ENCODE results near the gene MAFF. TPM values are rescaled to one million over a fixed set of nuclear protein-coding genes. Genes with fewer than 3 reads are reported as not detected.
A peak's percentile ranks its signal among the peaks of the same experiment; 100 is the strongest.

MAFF gene
- total and polyA plus RNA-seq, 2 donors from 2014 or later: 2.2 to 23.4 TPM

DNA sequence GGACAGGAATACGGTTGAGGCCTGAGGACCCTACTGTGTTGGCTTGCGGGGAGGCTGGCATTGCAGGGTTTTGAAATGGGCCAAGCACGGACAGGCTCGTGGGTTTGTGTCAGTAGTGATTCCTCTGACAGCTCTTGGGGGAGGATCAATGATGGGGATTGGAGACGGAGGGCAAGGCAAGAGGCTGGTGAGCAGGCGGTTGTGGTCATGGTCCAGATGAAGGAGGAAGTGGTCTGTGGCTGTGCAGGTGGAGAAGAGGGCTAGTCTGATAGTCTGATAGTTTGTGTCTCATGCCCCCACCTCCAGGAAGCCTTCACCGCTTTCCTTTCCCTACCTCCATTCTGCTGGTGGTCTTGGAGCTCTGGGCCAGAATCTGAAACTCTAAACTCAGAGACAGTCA lies 3.0 kb downstream of the MAFF start:
- Histone ChIP-seq H3K9me3 (ENCODE audit: control insufficient read depth in 2 of 3, insufficient read depth in 1 of 3, low read length in 3 of 3) (no peaks in the 10 kb centered on the region), H3K36me3 (ENCODE audit: control insufficient read depth in 2 of 3, insufficient read depth in 3 of 3, low read length in 3 of 3) (no peaks in the 10 kb centered on the region), H3K4me1 (ENCODE audit: control insufficient read depth in 2 of 3, insufficient read depth in 2 of 3, low read depth in 1 of 3, low read length in 3 of 3) (peaks cover 0 to 18% (median 0%) of the 10 kb centered on the region in 3 donors), H3K27me3 (ENCODE audit: control insufficient read depth, insufficient read depth, low read length) (no peaks in the 10 kb centered on the region), H3K4me3 (ENCODE audit: low read length in 3 of 3) (no peak overlapping the region), H3K9ac (ENCODE audit: low read length in 3 of 3) (no peak overlapping the region), H3K27ac (ENCODE audit: low read depth in 2 of 2, low read length in 2 of 2) (peak overlapping the region in 1 of 2 donors; percentile 52)
- DNase-seq (no peak), FAIRE-seq (no peak)
- no peak for TF ChIP-seq CTCF (IDR thresholded peaks at IDR 0.05; ENCODE audit: borderline replicate concordance, extremely low read depth, insufficient read depth)
- intact Hi-C loops (cut with DNase I): no loop called here

DNA sequence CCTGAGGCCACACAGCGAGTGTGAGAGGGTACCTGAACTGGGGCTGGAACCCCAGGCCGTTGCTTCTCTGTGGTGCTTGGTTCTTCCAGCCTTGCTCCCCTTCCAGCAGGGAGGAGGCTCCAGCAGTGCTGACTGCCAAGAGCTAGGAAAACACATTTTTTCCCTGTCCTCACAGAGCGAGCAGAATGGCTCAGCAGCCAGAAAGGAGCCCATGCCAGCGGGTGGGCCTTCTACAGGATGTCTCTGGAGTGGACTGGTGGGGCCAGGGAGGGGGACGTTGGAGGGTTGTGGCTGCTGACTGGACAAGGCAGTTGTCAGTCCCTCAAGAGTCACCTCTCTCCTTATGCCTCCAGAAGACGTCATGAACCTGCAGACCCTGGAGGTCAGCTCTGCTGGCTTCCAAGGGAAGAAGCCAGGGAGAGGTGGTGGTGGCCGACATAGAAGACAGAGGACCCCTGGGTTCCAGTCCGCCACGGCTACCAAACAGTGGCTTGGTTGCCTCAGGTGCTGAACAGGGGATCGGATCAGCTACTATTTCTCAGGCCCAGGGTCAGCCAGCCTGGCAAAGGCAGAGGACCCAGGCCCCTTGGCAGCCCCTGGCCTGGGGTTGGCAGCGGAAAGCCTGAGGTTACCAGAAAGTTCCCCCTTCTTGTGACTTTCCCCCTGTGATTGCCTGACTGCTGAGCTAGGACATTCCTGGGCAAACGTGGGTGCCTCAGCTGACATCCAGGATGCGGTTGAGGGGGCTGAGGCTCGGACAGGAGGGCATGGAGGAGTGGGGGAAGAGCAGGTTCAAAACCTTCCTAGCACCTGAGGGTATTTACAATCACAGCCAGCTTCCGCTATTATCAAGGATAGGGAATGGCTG lies 3.7 kb downstream of the MAFF start:
- Histone ChIP-seq H3K27me3 (ENCODE audit: control insufficient read depth, insufficient read depth, low read length) (no peaks in the 10 kb centered on the region), H3K9ac (ENCODE audit: low read length in 3 of 3) (no peak overlapping the region), H3K4me1 (ENCODE audit: control insufficient read depth in 2 of 3, insufficient read depth in 2 of 3, low read depth in 1 of 3, low read length in 3 of 3) (peaks cover 0 to 18% (median 0%) of the 10 kb centered on the region in 3 donors), H3K9me3 (ENCODE audit: control insufficient read depth in 2 of 3, insufficient read depth in 1 of 3, low read length in 3 of 3) (no peaks in the 10 kb centered on the region), H3K4me3 (ENCODE audit: low read length in 3 of 3) (no peak overlapping the region), H3K27ac (ENCODE audit: low read depth in 2 of 2, low read length in 2 of 2) (peak overlapping the region; percentile 3 to 10), H3K36me3 (ENCODE audit: control insufficient read depth in 2 of 3, insufficient read depth in 3 of 3, low read length in 3 of 3) (no peaks in the 10 kb centered on the region)
- intact Hi-C loops (cut with DNase I): no loop called here
- FAIRE-seq (no peak), DNase-seq (peak in 2 of 5 donors; percentile 55 to 90)
- TF ChIP-seq CTCF (IDR thresholded peaks at IDR 0.05; ENCODE audit: borderline replicate concordance, extremely low read depth, insufficient read depth): no peak

- H3K27ac ChIP-seq (ENCODE audit: low read depth in 2 of 2, low read length in 2 of 2): no peak overlapping the region
- intact Hi-C loops (cut with DNase I): no loop called here
- no peaks in the 10 kb centered on the region for H3K36me3 ChIP-seq (ENCODE audit: control insufficient read depth in 2 of 3, insufficient read depth in 3 of 3, low read length in 3 of 3)
Observed at GRCh38 chr22:38207898-38208432, 6.2 kb downstream of the MAFF start.

More at GRCh38 chr22:38207898-38208432, 6.2 kb downstream of the MAFF start:
- FAIRE-seq: no peak
- no peaks in the 10 kb centered on the region for H3K27me3 ChIP-seq (ENCODE audit: control insufficient read depth, insufficient read depth, low read length)
- no peak for TF ChIP-seq CTCF (IDR thresholded peaks at IDR 0.05; ENCODE audit: borderline replicate concordance, extremely low read depth, insufficient read depth)
- no peak overlapping the region for H3K9ac ChIP-seq (ENCODE audit: low read length in 3 of 3)
- H3K9me3 ChIP-seq (ENCODE audit: control insufficient read depth in 2 of 3, insufficient read depth in 1 of 3, low read length in 3 of 3): no peaks in the 10 kb centered on the region
- H3K4me1 ChIP-seq (ENCODE audit: control insufficient read depth in 2 of 3, insufficient read depth in 2 of 3, low read depth in 1 of 3, low read length in 3 of 3): peaks cover 0 to 13% (median 0%) of the 10 kb centered on the region in 3 donors
- H3K4me3 ChIP-seq (ENCODE audit: low read length in 3 of 3): no peak overlapping the region
- no peak for DNase-seq

All from kidney (tissue), 14 donors.